ENCODE data around the gene NDUFA5.

Gene NDUFA5

DNA sequence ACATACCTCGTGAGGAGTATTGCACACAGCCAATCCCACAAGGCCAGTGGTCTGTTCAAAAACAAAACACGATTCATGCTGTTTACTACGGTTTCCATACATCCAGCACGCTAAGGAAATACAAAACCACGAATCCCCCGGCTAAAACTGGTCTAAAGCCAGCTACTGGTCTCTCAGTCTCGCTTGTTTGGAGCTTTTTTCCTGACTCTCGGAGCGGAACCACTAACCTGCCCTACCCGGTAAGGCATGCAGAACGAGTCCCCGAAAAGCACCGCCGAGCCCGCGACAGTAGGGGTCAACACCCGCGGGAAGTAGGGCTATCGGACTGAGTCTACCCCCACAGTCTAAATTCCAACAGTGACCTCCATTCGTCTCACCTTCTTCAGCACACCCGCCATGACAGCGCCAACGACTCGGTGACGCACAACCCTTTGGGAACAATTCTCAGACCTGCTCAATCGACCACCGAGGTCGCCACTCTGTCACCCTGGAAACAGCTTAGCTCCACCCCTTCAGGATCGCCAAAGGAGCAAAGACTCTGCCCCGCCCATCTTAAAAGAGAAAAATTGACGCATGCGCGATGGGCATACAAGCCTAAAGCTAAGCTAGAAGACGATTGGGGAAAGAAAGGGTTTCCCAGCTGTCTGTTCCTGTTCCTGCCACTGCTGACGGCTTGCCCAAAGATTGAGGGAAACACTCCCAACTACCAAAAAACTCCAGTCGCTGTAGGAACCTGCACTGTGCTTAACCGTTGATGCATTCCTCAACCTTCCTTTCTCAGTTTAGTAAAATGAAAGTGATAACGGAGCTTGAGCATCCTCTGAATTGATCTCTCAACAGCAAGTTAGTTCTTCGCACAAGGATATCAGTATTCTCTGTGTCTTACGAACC is at the start of gene NDUFA5:
TSS of gene NDUFA5 (minus strand) at position 421 of the 891 bp plus-strand sequence. CDS start at position 398, 23 bp downstream.
- DNase-seq (ENCODE audit: low read depth), result peak; percentile 98

DNA sequence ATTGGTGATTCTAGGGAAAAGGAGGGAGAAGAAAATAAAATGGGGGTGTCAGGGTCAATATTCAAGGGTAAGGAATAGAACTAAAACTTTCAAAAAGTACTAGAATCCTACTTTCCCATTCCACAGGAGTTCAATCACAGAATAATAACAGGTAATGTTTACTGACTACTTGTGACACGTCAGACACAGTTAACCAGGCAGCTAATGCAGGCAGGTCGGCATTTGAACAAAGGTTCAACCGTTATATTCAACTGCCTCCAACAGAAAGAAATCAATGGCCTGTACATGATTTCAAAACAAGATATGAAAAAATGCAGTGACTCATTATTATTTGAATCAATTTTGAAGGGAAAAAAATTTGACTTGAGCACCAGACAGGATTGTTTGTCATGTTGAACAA is 47.1 kb upstream of the NDUFA5 start:
- no peak for DNase-seq (ENCODE audit: low read depth)

DNA sequence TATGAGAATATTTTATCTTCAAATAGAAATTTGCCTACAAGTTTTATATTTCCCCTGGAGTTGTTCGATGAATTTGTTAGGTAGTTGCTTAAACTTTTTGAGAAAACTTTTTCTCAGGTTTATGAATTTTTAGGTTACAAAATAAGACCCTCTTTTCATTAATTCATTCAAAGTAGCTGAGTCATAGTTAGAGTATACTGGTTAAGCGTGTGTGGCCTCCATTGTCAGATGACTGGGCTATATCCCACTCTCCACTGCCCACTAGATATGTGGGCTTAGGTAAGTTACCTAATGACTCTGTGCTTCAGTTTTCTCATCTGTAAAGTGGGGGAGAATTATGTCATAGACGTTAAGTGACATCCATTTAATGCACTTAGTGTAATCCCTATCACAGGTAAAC is 45.0 kb upstream of the NDUFA5 start:
- no peak for DNase-seq (ENCODE audit: low read depth)

DNA sequence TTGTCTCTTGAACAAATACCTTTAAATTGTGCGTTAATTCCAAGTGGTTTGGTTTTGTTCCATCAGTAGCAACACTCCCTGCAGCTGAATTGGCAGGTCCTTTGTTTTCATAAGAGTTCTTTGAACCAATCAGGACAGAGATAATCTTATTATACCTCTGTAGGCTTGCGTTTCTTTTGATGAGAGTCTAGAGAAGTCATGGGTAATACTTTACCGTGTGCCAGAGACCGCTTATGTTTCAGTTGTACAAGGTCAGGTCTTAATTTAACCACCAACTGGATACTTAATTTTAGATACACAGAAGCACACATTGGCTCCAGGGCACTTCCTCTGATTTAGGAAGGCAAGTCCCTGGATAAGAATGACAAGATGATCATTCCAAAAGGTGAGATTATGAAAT is 43.9 kb upstream of the NDUFA5 start, which contains the start of gene ASB15:
TSS of gene ASB15 (plus strand) at position 292 of the 400 bp plus-strand sequence. CDS start 12,682 bp downstream, outside the sequence.
- DNase-seq (ENCODE audit: low read depth), result no peak

DNA sequence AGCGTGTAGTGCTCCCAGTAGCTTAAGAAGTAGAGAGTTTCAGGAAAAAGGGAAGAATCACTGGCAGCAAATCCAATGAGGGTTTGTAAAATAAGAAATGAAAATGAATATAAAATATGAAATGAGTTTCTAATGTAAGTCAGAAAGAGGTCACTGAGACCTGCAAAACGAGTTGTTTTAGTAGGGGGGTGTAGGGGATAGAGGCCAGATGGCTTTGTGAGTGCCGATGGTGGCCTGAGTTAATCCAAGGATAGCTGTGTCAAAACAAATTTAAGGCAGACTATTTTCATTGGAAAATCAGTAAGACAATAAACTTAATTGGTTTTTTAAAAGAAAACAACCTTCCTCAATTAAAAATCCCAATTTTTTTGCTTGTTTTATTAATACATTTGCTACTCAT is 43.3 kb upstream of the NDUFA5 start:
- no peak for DNase-seq (ENCODE audit: low read depth)

DNA sequence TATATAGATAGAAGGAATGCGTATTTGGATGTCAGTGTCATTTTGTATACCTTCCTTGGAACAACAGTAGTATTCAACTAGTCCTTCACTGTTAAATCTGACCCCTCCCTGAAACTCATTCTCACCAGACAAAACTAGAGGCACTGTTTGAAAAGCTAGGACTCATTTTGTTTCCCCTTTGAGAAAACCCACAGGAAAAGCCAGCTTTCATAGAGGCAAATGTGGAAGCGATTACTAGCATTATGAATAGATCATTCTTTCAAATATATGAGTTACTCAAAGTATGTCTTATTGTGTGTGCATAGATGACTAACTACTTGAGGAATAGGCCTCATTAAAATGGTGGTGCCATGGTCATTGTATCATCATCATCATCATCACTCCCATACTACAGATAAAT is 42.1 kb upstream of the NDUFA5 start:
- DNase-seq (ENCODE audit: low read depth), result no peak

DNA sequence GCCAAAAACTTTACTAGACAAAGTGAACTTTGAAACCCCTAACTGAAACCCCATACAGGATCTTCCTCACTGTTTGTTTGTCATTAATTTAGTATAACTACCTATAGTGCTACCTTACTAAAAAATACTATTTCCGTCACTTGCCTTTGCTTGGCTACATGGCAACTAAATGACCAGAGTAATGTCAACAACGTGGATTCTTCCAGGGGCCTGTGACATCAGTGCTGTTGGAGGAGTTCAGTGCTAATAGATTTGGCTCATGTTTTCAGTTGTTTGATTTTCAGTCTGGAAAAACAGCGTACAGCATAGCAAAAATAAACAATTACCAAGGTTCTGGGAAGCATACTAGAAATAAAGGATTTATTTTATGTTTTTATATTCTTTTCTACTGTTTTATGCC is 41.0 kb upstream of the NDUFA5 start:
- no peak for DNase-seq (ENCODE audit: low read depth)

DNA sequence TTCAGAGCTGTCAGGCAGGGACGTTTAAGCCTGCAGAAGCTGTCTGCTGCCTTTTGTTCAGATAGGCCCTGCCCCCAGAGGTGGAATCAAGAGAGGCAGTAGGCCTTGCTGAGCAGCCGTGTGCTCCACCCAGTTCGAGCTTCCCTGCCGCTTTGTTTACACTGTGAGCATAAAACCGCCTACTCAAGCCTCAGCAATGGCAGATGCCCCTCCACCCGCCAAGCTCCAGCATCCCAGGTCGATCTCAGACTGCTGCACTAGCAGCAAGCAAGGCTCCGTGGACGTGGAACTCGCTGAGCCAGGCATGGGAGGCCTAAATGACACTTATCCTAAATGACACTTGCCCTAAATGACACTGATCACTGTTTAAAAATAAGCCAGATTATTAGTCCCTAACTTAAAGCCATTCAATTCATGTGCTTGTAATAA is 37.2 kb upstream of the NDUFA5 start:
- peak; percentile 21 for DNase-seq (ENCODE audit: low read depth)

DNA sequence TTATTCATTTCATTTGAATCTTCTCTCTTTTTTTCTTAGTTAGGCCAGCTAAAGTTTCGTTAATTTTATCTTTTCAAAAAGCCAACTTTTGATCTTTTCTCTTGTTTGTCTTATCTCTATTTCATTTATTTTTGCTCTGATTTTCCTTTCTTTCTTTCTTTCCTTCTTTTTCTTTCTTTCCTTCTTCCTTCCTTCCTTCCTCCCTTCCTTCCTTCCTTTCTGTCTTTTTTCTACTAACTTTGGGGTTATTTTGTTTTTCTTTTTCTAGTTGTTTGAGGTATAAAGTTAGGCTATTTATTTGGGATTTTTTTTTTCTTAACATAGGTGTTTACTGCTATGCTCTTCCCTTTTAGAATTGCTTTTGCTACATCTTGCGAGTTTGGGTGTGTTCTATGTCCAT is 30.8 kb upstream of the NDUFA5 start:
- no peak for DNase-seq (ENCODE audit: low read depth)

DNA sequence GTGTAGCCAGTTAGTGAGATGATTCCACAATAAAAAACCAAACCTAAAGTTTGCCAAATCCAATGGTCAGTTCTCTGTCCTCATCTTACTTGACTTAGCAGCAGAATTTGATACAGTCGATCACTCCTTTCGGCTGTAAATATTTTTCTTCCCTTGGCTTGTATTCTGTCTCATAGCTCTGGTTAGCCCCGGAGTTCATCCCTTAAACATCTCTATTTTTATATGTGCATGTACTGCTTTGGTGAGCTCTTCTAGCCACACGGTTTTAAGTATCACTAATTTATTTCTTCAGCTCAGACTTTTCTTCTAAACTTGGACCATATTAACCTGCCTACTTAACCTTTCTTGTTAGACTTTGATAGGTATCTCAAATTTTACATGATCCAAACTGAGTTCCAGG is 26.2 kb upstream of the NDUFA5 start:
- DNase-seq (ENCODE audit: low read depth), result no peak

DNA sequence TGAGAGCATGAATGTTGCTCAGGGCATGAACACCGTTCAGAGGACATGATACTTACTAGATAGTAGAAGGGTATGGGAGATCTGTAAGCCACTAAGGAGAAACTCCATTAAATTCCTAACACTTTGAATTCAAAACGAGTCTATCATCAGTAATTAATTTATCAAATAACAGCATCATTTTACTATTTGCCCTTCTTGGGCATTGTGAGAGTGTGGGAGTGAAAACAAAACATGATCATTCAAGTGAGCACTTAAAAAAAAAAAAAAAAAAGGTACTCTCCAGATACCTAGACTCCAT is 23.5 kb upstream of the NDUFA5 start:
- no peak for DNase-seq (ENCODE audit: low read depth)

DNA sequence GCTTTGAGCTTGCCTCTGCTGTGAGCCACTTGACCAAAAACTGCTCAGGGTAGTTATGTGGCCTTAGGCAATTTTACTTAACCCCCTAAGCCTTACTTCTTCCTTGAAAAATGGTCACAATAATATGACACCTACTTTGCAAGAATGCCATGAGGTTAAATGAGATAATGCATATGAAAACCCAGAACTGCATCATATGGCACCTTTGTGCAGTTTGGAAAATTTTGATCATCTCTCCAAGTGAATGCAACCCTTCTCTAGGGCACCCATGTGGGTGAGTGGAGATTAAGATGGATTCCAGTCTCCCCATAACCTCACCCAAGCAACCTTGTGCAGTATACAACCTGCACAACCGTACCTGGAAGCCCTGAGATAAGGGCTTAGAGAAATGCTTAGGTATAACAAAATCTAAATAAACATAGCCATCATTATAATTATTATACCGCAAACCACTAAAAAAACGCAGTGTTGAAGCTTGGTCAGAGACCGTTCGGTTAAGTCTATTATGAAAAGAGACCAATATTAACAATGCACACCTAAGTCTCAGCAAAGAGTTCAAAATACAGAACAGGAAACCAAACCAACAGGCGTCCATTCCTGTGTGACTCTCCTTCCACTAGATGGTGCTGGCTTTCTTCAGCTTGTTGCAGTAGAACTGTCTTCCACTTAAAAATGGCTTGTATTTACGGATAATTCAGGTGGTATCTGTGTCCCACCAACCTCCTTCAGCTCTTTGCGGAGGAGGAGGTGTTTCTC is 23.0 kb upstream of the NDUFA5 start:
- peak; percentile 57 for DNase-seq (ENCODE audit: low read depth)

DNA sequence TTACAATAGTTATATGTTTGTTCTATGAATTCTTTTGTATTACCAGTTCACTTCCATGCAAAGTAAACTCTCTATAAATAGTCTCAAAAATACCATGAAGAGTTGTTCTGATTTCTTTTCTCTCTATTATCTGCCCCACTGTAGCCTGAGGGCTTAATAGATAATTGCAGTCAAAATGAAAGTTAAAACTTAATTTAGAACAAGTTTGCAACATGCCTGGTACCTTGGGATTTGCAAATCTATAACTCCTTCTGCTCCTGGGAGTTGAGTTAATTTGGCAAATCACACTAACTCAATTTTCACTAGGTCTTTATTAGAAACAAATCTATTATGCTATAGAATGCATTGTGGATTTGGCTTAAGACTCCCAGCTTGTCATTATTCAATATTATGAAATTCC is 21.8 kb upstream of the NDUFA5 start:
- no peak for DNase-seq (ENCODE audit: low read depth)

DNA sequence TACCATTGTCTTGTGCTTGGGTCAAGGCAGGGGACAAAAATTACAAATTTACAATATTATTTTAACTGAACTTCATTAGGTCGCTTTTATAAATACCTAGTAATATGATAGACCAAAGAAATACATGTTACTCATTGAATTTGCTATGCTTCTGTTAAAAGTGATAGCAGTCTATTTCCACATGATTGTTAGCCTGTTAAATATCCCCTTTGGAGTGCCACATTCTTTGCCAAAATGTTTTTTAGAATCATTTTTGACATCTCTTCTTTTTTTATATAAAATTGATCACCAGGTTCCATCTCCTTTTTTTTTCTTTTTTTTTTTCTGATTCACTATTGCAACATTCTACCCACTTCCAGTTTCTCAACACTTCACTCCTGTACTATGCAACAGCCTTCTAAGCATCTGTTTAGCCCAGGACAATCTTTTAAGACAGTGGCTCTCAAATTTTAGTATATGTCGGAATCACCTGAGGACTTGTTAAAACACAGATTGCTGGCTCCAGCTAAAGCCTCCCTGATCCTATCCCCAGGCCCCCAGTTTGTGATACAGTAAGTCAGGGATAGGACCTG is 16.4 kb upstream of the NDUFA5 start:
- peak; percentile 27 for DNase-seq (ENCODE audit: low read depth)

DNA sequence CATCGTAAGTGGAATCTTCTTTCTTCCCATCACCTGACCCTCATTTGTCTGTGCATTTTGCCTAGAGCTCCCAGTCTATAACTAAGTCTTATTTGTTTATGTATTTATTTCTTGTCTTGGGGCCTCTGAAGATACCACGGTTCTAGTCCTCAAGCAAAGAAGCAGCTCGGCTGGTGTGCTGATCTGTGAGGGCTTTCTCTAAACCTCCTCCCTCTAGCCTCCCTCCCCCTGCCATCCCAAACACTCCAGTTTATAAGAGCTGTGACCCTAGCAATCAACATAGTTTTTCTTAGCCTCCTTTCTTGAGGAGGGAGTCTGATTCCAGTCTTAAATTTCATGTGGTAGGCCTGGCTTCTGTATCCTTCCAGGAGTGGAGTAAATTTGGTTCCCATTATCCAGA is 15.7 kb upstream of the NDUFA5 start:
- DNase-seq (ENCODE audit: low read depth), result no peak

DNA sequence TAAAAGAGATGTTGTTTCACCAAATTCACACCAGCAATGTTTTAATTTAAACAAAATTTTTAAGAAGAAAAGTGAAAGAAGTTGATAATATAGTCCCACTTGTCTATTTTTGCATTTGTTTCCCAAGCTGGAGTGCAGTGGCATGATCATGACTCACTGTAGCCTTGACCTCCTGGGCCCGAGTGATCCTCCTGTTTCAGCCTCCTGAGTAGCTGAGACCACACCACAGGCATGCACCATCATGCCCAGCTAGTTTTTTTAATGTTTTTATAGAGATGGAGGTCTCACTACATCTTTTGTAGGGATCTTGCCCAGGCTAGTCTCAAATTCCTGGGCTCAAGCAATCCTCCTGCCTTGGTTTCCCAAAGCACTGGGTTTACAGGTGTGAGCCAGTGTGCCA is 14.1 kb upstream of the NDUFA5 start:
- peak; percentile 31 for DNase-seq (ENCODE audit: low read depth)

DNA sequence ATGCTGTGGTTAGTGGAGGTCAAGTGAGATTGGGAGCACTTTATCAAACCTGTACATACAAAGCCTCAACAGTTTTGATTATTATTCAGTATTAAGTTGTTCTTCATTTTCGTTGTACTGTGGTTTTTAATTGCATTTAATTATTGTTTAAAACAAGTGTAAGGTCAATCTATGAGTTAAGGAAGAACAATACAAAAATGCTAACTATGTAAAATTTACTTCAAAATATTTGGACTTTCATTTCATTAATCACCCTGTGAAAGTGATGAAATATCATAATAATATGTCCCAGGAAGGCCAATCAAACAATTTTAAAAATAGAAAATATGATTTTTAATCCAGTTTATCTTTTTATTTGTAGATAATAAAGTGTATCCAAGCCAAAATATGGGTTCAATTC is 13.6 kb upstream of the NDUFA5 start:
- DNase-seq (ENCODE audit: low read depth), result no peak

DNA sequence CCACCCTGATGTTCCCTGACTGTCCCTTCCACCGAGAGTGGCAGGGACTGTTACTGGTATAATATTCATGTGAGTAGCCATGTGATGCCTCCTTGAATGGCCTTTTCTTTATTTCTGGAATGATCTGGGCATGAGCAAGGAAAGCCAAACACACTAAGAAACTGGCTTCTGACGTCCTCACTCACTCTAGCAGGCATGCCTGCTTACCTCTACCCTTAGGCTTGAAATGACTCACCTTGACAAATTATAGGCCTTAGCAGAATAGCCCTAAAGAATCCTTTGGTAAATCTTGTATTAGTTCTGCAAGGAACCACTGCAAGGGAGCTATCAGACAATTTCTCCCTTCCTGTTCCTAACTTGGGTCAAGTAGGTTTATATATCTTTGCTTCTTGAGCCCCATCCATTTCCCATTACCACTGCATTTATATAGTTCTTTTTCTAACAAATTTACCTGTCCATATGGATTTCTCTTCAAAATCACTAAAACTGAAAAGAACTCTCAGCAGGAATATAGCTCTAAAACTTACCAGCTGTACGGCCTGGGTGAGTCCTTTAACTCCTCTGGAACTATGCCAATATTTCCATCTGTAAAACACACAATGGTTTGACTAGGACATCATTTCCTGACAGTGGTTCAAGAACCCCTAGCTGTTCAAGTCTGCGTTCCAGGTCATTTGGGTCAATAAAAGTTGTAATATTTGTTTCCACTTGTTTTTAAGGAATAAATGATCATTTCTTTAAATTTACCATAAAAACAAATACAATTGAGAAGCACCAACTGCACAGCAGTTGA is 13.0 kb upstream of the NDUFA5 start:
- no peak for DNase-seq (ENCODE audit: low read depth)

DNA sequence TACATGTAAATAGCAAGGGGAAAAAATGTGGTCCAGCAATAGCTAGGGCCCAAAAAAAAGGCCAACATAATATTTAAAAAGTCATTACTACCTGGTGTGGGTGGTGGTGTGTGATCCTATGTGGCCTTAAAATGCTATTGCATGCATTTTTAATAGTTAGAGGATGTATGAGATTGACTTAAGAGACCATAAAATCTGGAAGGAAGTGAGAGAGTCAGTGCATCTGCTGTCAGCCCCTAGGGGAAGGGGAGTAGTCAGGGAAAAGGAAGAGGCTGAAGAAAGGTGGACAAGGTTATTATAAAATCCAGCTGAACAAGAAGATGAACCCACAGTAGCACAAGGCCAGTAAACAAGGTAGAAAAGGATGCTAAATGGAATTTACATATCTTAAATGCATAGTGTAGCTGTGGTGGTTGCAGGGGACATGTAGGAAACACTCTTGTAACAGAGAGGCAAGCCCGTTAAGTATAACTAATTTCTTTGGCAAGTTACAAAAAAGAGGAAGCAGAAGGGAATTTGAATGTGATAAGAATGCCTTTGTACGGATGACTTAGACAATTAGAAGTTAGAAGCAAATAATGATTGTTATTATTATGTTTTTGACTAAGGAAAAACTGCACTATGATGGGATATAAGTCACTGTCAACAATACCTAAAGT is 11.9 kb upstream of the NDUFA5 start:
- DNase-seq (ENCODE audit: low read depth), result no peak

DNA sequence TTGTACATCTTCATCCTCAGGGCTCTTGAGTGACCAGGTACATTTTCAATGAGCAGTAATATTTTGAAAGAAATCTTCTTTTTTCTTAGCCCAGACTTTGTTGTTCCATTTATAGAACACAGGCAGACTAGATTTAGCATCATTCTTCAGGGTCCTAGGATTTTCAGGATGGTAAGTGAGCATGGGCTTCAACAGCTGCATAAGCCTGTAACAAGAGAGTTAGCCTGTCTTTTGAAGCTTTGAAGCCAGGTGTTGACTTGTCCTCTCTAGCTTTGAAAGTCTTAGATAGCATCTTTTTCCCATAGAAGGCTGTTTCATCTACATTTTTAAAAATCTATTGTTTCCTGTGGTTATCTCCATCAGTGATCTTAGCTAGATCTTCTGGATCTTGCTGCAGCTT is 4.5 kb upstream of the NDUFA5 start:
- no peak for DNase-seq (ENCODE audit: low read depth)

DNA sequence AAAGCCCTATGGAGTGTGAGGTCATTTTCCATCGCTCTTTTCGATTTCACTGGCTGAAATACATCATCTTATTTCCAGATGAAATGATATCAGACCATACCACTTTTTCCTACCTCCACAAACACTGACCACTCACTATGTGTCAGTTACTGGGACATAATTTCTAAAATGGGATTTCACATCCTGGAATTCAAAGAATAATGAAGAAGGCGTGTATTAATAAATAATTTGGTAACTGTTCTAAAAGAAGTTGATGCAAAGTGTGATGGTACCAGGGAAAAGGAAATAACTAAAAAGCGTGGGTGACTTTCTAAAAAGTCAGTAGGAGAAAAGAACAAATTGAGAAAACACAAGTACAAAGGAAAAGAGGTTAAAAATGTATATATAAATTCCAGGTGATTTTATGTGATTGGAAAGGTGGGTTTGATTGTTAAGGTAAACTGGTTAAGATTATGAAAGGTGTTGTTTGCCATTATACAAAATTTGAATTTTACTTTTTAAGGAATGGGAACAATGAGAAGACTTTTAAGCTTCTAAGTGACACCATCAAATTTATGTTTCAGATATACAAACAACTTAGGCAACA is 764 bp upstream of the NDUFA5 start:
- DNase-seq (ENCODE audit: low read depth), result no peak

Data from amniotic epithelial cell (primary cell).